KMS-11 (cell line): ENCODE results near the gene GRPEL1.

Source experiments
- H2AFZ ChIP-seq: fragments of 200-600 bp; sonication (generic); 2 replicates; pipeline ENCODE4 v1.6.1; 2016; ENCODE audit warnings: antibody characterized with exemption, mixed run types, low read depth
- H3K27ac ChIP-seq: fragments of 200-600 bp; sonication (generic); 2 replicates; pipeline ENCODE4 v1.6.1; 2016; ENCODE audit warnings: mild to moderate bottlenecking, mixed run types
- H3K27me3 ChIP-seq: fragments of 200-600 bp; sonication (generic); 2 replicates; pipeline ENCODE4 v1.6.1; 2017; ENCODE audit warnings: mild to moderate bottlenecking, low read depth, mixed run types, moderate library complexity; ENCODE audit not compliant: insufficient read depth
- H3K36me3 ChIP-seq: fragments of 200-600 bp; sonication (generic); 2 replicates; pipeline ENCODE4 v1.6.1; 2017; ENCODE audit warnings: mild to moderate bottlenecking, mixed run types; ENCODE audit not compliant: insufficient read depth
- H3K4me1 ChIP-seq: fragments of 200-600 bp; sonication (generic); 2 replicates; pipeline ENCODE4 v1.6.1; 2016; ENCODE audit warnings: mild to moderate bottlenecking, low read depth, mixed run types; ENCODE audit not compliant: poor library complexity, severe bottlenecking
- H3K4me2 ChIP-seq: fragments of 200-600 bp; sonication (generic); 2 replicates; pipeline ENCODE4 v1.7.0; 2016; ENCODE audit warnings: mild to moderate bottlenecking, mixed run types
- H3K4me3 ChIP-seq: fragments of 200-600 bp; sonication (generic); IDR thresholded peaks from 2 replicates; pipeline ENCODE4 v1.6.1; 2017; ENCODE audit warnings: low read depth, low read length, mixed read lengths; ENCODE audit not compliant: insufficient read depth
- H3K79me2 ChIP-seq: fragments of 200-600 bp; sonication (generic); 2 replicates; pipeline ENCODE4 v1.6.1; 2016; ENCODE audit warnings: low read depth, mixed run types; ENCODE audit not compliant: insufficient read depth
- H3K9ac ChIP-seq: fragments of 200-600 bp; sonication (generic); 2 replicates; pipeline ENCODE4 v1.6.1; 2016; ENCODE audit warnings: mild to moderate bottlenecking, mixed run types
- H4K20me1 ChIP-seq: fragments of 200-600 bp; sonication (generic); 2 replicates; pipeline ENCODE4 v1.6.1; 2016; ENCODE audit warnings: mild to moderate bottlenecking, mixed run types; ENCODE audit not compliant: insufficient read depth
- CTCF ChIP-seq: fragments of 200-600 bp; sonication (generic); conservative IDR thresholded peaks from 2 replicates; pipeline ENCODE4 v1.6.1; 2017; ENCODE audit warnings: low read depth, mild to moderate bottlenecking, antibody characterized with exemption, low read length, moderate library complexity, mixed read lengths

Gene GRPEL1

GRCh38 chr4:7015383-7016035 lies 52.4 kb downstream of the GRPEL1 start:
- no peaks in the 10 kb centered on the region for H3K79me2 ChIP-seq
- no peak overlapping the region for H3K4me2 ChIP-seq
- H2AFZ ChIP-seq = no peak overlapping the region
- peaks cover 6% of the 10 kb centered on the region for H3K4me1 ChIP-seq
- peaks cover 4% of the 10 kb centered on the region; the same call in 1 of the 2 replicates for H3K36me3 ChIP-seq
- no peak for TF ChIP-seq CTCF
- no peaks in the 10 kb centered on the region for H4K20me1 ChIP-seq
- no peak overlapping the region for H3K9ac ChIP-seq
- H3K27ac ChIP-seq = no peak overlapping the region
- no peak overlapping the region for H3K4me3 ChIP-seq
- no peaks in the 10 kb centered on the region for H3K27me3 ChIP-seq

- no peak overlapping the region for H2AFZ ChIP-seq
- H3K4me1 ChIP-seq = peaks cover 6% of the 10 kb centered on the region
- TF ChIP-seq CTCF = no peak
- no peak overlapping the region for H3K4me2 ChIP-seq
- H3K79me2 ChIP-seq = no peaks in the 10 kb centered on the region
- peaks cover 4% of the 10 kb centered on the region; the same call in 1 of the 2 replicates for H3K36me3 ChIP-seq
- H3K4me3 ChIP-seq = no peak overlapping the region
- no peak overlapping the region for H3K9ac ChIP-seq
- H4K20me1 ChIP-seq = no peaks in the 10 kb centered on the region
- no peaks in the 10 kb centered on the region for H3K27me3 ChIP-seq
- no peak overlapping the region for H3K27ac ChIP-seq
Measured at GRCh38 chr4:7014815-7015214, 53.0 kb downstream of the GRPEL1 start.

- Histone ChIP-seq H3K27ac (no peak overlapping the region), H3K27me3 (no peaks in the 10 kb centered on the region), H3K36me3 (peaks cover 4% of the 10 kb centered on the region; the same call in 1 of the 2 replicates), H3K9ac (no peak overlapping the region), H4K20me1 (no peaks in the 10 kb centered on the region), H3K4me3 (no peak overlapping the region), H3K4me2 (no peak overlapping the region), H2AFZ (no peak overlapping the region), H3K4me1 (peaks cover 7% of the 10 kb centered on the region), H3K79me2 (no peaks in the 10 kb centered on the region)
- no peak for TF ChIP-seq CTCF
Measured at GRCh38 chr4:7013175-7013574, 54.7 kb downstream of the GRPEL1 start.

GRCh38 chr4:7009564-7009963 lies 58.3 kb downstream of the GRPEL1 start:
- no peak for TF ChIP-seq CTCF
- H3K36me3 ChIP-seq = peaks cover 4% of the 10 kb centered on the region; the same call in 1 of the 2 replicates
- no peaks in the 10 kb centered on the region for H4K20me1 ChIP-seq
- H3K4me3 ChIP-seq = no peak overlapping the region
- peaks cover 20% of the 10 kb centered on the region for H3K4me1 ChIP-seq
- no peak overlapping the region for H3K27ac ChIP-seq
- no peak overlapping the region for H3K4me2 ChIP-seq
- no peaks in the 10 kb centered on the region for H3K79me2 ChIP-seq
- no peak overlapping the region for H2AFZ ChIP-seq
- no peak overlapping the region for H3K9ac ChIP-seq
- no peaks in the 10 kb centered on the region for H3K27me3 ChIP-seq
